ENCODE results near the gene NMD3.

DNA sequence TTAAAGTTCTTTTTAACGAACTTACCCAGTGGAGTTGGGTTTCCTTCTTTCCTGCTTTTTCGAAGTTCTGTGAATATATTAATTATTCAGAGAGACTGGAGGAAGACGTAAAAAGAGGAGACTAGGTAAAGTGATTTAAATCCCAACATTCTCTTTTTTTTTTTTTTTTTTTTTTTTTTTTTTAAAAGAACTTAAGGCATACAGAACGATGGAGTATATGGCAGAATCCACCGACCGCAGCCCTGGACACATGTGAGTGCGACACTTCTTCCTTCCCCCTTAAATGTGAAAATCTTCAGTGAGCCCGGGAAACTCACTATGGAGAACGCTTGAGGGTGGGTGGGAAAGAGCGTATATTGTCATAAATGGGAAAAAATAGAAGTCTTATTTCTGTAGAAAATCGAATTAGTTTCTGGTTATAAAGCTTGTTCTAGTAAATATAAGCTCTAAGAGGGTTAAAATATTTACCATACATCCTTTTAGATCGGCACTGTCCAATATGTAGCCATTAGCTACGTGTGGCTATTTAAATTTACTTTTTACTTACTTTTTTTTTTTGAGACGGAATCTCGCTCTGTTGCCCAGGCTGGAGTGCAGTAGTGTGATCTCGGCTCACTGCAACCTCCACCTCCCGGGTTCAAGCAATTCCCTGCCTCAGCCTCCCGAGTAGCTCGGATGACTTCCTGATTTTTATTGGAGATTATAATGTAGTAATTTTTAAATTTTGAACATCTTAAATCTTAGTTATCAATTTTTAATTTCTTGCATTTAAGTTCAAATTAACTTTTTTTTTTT is 892 bp downstream of the NMD3 start:
- TF ChIP-seq ZNF274 (IDR thresholded peaks at IDR 0.05; ENCODE audit: low read depth, low read length) (no peak), YY1 (IDR thresholded peaks at IDR 0.05; ENCODE audit: insufficient read depth, insufficient read length) (no peak), SUZ12 (IDR thresholded peaks at IDR 0.05; ENCODE audit: extremely low read depth, insufficient read depth, insufficient read length) (no peak)
